NCI-H187 treated with DMSO at 0.1 percent for 48 hours (cell line): ENCODE measurements around the gene MSANTD2.

Experiments
- DNase-seq: peaks from one replicate; lab custom pipeline; 2025; lab: John Stamatoyannopoulos, UW

MSANTD2 gene

DNA sequence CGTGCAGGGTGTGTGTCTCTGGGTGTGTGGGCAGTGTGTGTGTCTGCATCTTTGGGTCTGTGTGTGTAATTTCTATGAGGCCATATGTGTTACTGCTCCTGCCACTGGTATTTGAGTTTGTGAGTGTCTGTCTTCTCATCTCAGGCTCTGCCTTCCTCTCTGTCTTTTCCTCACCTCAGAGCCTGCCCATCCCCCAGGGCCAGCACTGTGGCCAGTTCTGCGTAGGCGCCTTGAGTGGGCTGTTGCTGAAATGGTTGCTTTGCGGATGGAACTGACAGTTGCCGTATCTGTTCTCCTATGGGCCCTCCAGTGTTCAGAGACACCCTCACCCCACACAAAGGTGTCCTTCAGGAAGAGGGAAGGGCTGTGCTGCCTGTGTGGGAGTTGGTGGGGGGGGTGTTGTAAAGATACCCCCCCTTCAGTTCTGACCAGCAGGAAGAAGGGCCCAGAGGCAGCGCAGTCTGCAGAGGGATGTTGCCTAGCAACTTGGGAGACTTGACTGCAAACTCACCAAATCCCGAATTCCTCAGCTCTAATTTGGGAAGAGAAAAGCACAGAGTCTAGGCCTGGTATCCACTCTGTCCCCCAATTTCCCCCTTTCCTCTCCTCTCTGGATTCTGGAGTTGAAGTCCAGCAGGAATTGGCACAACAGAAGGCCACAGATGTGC lies 62.4 kb downstream of the MSANTD2 start:
- no peak for DNase-seq

DNA sequence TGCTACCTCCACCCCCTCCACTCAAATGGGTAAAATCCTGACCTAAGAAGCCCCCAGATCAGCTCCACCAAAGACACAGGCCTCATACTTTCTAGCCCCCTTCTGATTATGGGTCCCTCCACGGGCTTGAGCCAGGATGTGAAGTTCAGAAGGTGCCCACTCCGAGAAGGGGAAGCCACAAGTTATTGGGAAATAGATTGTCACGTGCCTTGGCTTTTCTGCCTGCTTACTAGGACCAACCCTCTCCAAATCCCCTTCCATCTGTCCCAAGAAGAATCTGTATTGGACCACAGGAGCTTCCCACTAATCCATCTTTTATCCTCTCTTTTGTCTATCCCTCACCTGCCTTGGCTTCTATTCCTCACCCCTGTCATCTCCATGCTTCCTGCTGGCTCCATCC lies 63.5 kb downstream of the MSANTD2 start:
- DNase-seq, result no peak

DNA sequence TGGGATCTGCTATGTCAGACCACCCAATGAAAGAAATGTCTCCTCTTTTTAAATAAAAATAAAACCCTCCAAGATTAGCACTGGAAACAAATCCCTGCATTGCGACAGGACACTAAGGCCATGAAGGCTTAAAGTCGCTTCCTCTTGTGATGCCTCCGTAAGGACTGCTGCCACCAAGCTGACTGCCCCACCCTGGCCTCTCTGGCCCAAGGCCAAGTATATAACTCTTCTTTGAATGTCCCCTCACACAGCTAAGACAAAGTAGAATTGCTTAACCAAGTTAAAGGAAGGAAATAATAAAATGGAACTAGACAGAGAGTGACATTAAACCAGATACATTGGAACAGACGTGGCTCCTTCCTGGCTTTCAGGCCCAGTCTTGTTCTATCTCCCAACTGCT lies 68.0 kb downstream of the MSANTD2 start:
- DNase-seq, result no peak

DNA sequence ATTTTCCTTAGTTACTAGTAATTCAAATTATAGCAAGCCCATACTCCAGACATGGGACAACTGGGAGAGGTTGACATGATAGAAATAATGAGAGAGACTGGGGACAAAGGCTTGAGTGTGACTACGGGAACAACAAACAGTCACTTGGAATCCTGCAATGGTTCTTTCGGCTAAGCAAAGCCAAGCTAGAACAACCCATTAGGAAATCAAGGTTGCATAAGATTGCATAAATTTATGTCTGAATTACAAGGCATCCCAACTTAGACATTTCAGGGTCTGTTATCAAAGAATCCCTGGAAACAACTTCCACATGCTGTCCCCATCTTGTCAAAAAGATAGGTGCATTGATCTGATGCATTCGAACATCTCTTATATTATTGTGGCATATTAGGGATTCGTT lies 70.6 kb downstream of the MSANTD2 start:
- no peak for DNase-seq

DNA sequence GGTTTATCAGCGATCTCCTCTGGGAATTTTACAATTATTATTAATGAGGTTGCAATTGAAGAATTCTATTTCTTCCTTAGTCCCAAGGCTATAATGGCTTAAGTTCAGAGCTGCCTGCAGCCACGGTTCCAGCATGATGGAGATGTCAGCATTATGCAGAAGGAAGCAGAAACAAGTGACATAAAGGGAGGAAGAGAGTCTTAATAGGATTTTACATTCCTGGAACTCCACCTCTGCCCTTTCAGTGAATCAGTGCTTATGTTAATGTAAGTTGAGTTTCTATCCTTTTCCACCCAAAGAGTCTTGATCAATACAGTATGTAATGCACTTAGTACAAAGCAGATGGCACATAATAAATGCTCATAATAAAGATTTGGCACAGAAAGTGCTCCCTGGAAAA lies 72.1 kb downstream of the MSANTD2 start:
- no peak for DNase-seq

DNA sequence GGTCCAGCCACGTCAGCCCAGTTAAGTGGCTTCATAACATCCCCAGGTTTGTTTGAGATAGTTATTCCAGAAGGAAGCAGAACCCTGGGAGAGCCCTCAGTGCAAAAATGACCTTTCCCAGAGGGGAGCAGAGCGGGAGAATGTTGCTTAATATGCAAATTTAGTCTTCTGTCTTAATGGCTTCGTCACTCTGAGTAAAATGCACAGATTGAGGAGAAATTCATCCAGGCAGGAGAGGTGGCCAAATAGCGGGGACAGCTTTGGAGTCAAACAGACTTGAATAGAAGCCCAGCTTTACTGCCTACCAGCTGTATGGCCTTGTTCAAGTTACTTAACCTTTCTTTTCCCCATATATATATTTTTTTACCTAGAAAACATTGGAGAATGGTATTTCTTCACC lies 72.7 kb downstream of the MSANTD2 start:
- DNase-seq, result no peak

DNA sequence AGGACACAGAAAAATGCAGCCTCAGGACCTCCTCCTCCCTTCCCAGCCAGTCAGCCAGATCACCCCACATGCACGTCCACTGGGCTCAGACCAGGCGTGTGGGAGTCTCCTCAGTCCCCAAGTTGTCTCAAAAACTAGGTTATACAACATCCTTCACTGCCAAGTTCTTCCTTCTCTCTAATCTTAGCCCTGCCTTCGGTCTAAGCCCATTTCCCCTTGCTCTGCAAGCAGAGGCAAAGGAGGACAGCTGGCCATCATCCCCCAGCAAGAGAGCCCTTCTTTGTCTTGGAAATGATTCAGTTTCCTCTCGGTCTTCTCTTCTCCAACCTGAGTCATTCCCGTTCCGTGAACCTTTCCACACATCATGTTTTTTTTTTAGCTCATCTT lies 74.5 kb downstream of the MSANTD2 start:
- DNase-seq, result no peak

DNA sequence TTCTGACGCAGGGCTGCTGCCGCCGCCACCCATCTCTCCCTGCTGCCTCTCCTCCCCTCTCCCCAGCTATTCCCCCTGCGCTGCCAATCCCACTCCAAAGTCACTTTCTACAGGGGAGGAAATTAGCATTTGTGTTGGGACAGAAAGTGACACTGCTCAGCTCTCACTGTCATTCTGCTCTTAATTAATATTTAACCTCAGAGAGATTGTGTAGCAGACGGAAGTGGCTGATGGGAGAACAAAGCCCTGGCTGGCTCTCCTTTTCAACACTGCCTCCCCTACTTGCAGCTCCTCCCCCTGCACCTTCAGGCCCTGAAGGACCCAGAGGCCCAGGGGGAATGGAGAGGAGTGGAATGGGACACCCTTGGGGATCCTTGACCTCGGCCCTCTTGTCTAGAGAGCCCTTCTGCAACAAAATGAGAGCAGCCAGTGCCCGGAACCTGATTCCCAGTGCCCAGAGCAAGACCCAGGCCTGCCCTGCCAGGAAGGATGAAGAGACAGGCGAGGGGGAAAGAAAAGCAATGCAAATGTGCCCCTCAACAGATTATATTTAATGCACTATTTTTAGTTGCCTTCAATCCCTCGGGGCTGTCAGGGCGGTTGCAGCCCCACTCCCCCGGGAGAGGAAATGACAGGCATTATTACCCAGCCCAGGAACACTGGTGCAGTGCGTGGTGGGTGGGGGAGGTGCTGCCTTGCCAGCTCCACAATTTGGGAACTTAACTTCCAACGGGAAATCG lies 75.1 kb downstream of the MSANTD2 start:
- DNase-seq, result no peak

DNA sequence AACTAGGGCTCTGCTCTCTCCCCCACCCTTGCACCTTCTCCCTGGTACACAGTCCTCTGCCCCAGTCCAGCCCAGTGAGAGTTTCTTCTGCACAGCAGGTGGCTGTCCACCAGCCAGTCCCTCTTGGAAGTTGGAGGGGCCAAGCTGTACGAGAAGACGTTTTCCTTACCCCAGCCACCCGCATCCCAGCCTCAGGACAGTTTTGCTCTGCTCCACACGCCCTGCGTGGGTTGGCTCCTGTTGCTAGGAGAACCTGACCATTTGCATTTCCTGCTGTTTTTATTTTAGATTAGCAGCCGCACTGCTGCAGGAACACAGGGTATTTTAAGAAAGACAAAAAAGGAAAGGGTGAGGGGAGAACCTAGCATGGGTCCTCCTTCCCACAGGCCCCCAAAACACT lies 78.0 kb downstream of the MSANTD2 start:
- no peak for DNase-seq

DNA sequence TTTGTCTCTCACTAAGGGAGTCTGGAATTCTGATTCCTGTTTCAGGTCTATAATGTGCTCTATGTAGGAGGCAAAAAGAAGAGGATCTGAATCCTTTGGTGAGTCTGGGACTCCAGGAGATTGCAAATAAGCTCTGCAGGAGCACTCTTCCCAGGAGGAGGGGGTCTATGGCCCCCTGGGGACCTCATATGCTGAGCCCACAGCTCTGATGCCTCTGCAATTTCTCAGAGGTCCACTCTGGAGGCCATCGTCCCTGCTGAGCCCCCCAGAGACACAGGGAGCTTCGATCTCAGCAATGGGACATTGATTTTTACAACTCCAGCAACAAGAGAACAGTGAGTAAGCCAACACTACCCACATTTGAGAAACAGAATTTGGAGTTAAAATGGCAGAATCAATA lies 80.7 kb downstream of the MSANTD2 start:
- no peak for DNase-seq

DNA sequence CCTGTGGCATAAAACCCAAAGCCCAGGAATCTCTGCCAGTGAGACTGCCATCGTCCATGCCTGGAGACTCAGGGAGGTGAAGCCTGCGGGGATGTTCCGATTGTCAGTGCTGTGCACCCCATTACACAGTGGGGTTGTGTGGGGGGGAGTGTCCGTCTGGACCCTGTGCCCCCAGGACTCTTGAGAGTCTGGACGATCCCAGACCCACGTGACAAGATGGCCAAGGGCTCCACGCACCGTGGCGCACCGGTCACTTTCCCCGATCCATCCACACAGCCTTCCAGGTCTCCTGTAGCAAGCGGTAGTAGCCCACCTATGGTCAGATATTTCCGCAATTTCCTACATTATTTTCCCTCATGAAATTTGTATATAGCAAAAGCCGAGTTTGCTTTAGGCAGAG lies 81.4 kb downstream of the MSANTD2 start:
- DNase-seq, result no peak

DNA sequence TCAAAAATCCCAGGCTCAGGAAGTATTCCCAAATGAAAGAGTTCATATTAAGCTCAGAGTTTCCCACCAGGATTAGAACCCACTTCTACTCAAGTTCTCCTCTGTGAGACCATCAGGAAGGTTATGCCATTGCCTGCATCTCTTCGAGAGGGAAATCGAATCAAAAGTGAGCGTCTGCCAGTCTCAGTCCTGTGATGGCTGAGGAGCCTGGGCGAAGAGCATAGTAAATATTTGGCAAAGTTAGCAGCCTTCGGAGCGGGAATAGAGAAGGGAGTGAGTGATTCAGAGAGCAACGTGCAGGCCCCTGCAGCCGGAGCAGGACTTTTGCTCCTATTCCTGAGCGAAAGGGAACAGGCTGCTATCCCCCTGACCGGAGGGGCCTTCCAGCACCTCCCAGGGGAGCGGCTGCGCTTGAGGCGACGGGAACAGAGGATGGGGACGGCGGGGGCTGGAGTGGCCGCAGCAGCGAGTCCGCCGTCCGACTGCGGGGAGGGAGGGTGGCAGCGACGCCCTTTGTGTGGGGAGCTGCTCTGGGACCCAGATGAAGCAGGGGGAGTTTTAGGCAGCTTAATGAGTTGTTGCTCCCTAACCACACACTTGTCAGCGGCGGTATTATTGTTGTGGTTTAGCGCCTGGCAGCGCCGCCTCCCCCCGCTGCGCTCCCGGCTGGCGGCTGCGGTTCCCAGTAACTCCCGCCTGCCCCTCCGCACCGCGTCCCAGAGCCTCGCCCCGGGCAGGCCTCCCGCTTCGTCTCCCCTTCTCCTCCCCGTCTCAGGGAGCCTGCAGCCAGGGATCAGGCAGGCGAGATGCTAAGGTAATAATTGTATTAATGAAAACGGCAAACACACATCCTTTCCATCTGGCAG lies 82.2 kb downstream of the MSANTD2 start:
- no peak for DNase-seq

DNA sequence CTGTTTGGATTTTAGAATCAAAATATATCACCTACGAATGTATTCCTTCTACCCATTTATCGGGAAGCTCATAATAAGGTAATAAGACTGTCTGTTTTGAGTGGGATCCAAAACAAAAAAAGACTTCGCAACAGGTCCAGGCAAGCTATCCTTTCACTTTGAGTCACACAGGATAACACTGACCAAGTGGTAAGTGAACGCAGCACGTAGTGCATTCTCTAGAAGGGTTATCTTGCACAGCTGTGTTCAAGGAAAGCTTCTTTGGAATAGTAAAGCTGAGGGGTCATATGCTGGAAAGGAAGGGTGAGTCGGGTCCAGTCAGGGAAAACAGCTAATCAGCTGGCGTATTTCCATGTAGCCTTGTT lies 82.8 kb downstream of the MSANTD2 start:
- no peak for DNase-seq

DNA sequence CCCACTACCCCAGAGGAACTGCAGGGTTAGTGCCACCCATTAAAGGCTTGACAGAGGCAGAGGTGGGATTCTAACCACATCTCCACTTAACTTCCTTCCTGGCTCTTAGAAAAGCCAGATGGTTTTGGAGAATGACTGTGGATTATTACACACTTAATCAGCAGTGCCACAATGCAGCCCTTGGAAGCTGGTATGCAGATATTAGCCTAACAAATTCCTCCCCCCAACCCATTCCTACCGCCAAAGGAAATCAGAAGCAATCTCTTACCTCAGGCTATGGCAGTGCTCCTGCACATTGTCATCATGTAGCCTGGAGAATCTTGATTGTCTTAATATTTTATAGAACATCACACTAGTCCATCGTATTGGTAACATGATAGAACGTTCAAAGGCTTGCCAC lies 83.6 kb downstream of the MSANTD2 start:
- DNase-seq, result no peak
